ENCODE results near the gene CHST3.
A peak's percentile ranks its signal among the peaks of the same experiment; 100 is the strongest.
"Not testable (repeated sequence)": the region's sequence is repeated elsewhere in the genome, so short reads cannot be mapped to it uniquely, and the experiment has no call there.

Gene CHST3

GRCh38 chr10:72030762-72031543 lies 66.8 kb downstream of the CHST3 start:
- no peak for DNase-seq (ENCODE audit: low read depth in 3 of 3)

GRCh38 chr10:72031706-72032105 lies 67.5 kb downstream of the CHST3 start:
- no peak for DNase-seq (ENCODE audit: low read depth in 3 of 3)

GRCh38 chr10:72032409-72033162 lies 68.4 kb downstream of the CHST3 start:
- not testable (repeated sequence) for DNase-seq (ENCODE audit: low read depth in 3 of 3)

- no peak for DNase-seq (ENCODE audit: low read depth in 3 of 3)
These were observed 69.9 kb downstream of the CHST3 start for GRCh38 chr10:72034040-72034499.

- DNase-seq (ENCODE audit: low read depth in 3 of 3) = no peak
These were observed 70.6 kb downstream of the CHST3 start for GRCh38 chr10:72034761-72035160.

- no peak for DNase-seq (ENCODE audit: low read depth in 3 of 3)
These were observed 71.2 kb downstream of the CHST3 start for GRCh38 chr10:72035252-72035887.

GRCh38 chr10:72037266-72037665 lies 73.1 kb downstream of the CHST3 start:
- DNase-seq (ENCODE audit: low read depth in 3 of 3) = no peak

GRCh38 chr10:72037811-72038210 lies 73.6 kb downstream of the CHST3 start:
- no peak for DNase-seq (ENCODE audit: low read depth in 3 of 3)

- DNase-seq (ENCODE audit: low read depth in 3 of 3) = no peak
These were observed 74.3 kb downstream of the CHST3 start for GRCh38 chr10:72038458-72039001.

- no peak for DNase-seq (ENCODE audit: low read depth in 3 of 3)
These were observed 75.2 kb downstream of the CHST3 start for GRCh38 chr10:72039377-72039776.

- no peak for DNase-seq (ENCODE audit: low read depth in 3 of 3)
These were observed 77.3 kb downstream of the CHST3 start for GRCh38 chr10:72041491-72041890.

GRCh38 chr10:72043016-72043834 lies 79.0 kb downstream of the CHST3 start:
- no peak for DNase-seq (ENCODE audit: low read depth in 3 of 3)

GRCh38 chr10:72044417-72045041 lies 80.3 kb downstream of the CHST3 start:
- no peak for DNase-seq (ENCODE audit: low read depth in 3 of 3)

GRCh38 chr10:72045586-72045985 lies 81.4 kb downstream of the CHST3 start:
- DNase-seq (ENCODE audit: low read depth in 3 of 3) = no peak

- DNase-seq (ENCODE audit: low read depth in 3 of 3) = peak; percentile 81 to 89 (median 87)
These were observed 84.4 kb downstream of the CHST3 start for GRCh38 chr10:72048450-72049124.

- DNase-seq (ENCODE audit: low read depth in 3 of 3) = no peak
These were observed 85.3 kb downstream of the CHST3 start for GRCh38 chr10:72049472-72049871.

- no peak for DNase-seq (ENCODE audit: low read depth in 3 of 3)
These were observed 86.0 kb downstream of the CHST3 start for GRCh38 chr10:72049969-72050781.

GRCh38 chr10:72050873-72051272 lies 86.7 kb downstream of the CHST3 start:
- DNase-seq (ENCODE audit: low read depth in 3 of 3) = no peak

- no peak for DNase-seq (ENCODE audit: low read depth in 3 of 3)
These were observed 89.5 kb downstream of the CHST3 start for GRCh38 chr10:72053690-72054089.

All from stimulated activated CD4-positive, alpha-beta T cell treated with anti-CD3 and anti-CD28 coated beads, TNF-alpha, amount 100 ng/mL, for 48 hours (primary cell).